Measurements from ENCODE around the gene HPGD. TPM values are rescaled to one million over a fixed set of nuclear protein-coding genes. Genes with fewer than 3 reads are reported as not detected.

Gene HPGD
- 2.2 TPM for polyA plus RNA-seq (2013, experiment 1 of 2)
- 2.2 TPM for polyA plus RNA-seq (2013, experiment 2 of 2)

GRCh38 chr4:174522183-174523024 lies at the start of gene HPGD:
Gene HPGD, minus strand, starts transcription at chr4:174522488. Its CDS starts 37 bp downstream, at chr4:174522451.
- H3K4me2 ChIP-seq (ENCODE audit: low read length, poor library complexity, severe bottlenecking), result peak within 1 kb of the TSS; percentile 100
- H4K91ac ChIP-seq (ENCODE audit: low read length), result peak within 1 kb of the TSS; percentile 50
- under 1% methylated on average over 59 of the region's 60 CpGs for WGBS

GRCh38 chr4:174564529-174564928 lies 42.2 kb upstream of the HPGD start:
- no peak overlapping the region for H3K9ac ChIP-seq (ENCODE audit: low read length)
- no peak overlapping the region for H3K27ac ChIP-seq (ENCODE audit: low read length, poor library complexity, severe bottlenecking)
- H3K36me3 ChIP-seq (ENCODE audit: control insufficient read depth in 1 of 2, insufficient read depth in 2 of 2, low read depth in 1 of 2, low read length in 2 of 2), result no peaks in the 10 kb centered on the region
- no peak overlapping the region for H3K4me2 ChIP-seq (ENCODE audit: low read length, poor library complexity, severe bottlenecking)
- no peak overlapping the region for H3K23ac ChIP-seq (ENCODE audit: low read length in 2 of 2)
- H3K14ac ChIP-seq (ENCODE audit: low read length in 2 of 2), result no peak overlapping the region
- H4K8ac ChIP-seq (ENCODE audit: low read length), result no peak overlapping the region
- H2BK12ac ChIP-seq (ENCODE audit: low read length in 2 of 2), result no peak overlapping the region
- no peak overlapping the region for H4K91ac ChIP-seq (ENCODE audit: low read length)
- H3K79me1 ChIP-seq (replicated peaks; ENCODE audit: low read length, poor library complexity, severe bottlenecking), result no peaks in the 10 kb centered on the region
- H2BK15ac ChIP-seq (ENCODE audit: low read depth, poor library complexity, severe bottlenecking), result no peak overlapping the region
- H3K4me3 ChIP-seq (ENCODE audit: insufficient read depth in 1 of 2, low read depth in 1 of 2, low read length in 2 of 2), result no peak overlapping the region
- no peak overlapping the region for H3K4ac ChIP-seq (ENCODE audit: low read depth in 1 of 2, low read length in 2 of 2)
- no peaks in the 10 kb centered on the region for H3K27me3 ChIP-seq (ENCODE audit: control insufficient read depth in 1 of 2, insufficient read depth in 1 of 2, low read length in 2 of 2)
- H2AFZ ChIP-seq (ENCODE audit: low read depth, low read length), result no peak overlapping the region
- H3K18ac ChIP-seq (ENCODE audit: low read depth in 1 of 2, low read length in 2 of 2), result no peak overlapping the region
- no peaks in the 10 kb centered on the region for H3K9me3 ChIP-seq (ENCODE audit: control insufficient read depth, low read length)
- no CpG with 5 or more reads among the region's 2 CpGs for WGBS
- H2BK120ac ChIP-seq (ENCODE audit: low read depth, low read length), result no peak overlapping the region
- H2AK5ac ChIP-seq (ENCODE audit: low read length, severe bottlenecking), result no peak overlapping the region
- H3K4me1 ChIP-seq (ENCODE audit: control insufficient read depth, insufficient read depth, low read depth, low read length), result no peaks in the 10 kb centered on the region
- no peak overlapping the region for H2BK5ac ChIP-seq (ENCODE audit: low read depth, low read length, poor library complexity, severe bottlenecking)
- DNase-seq, result no peak

More at GRCh38 chr4:174522183-174523024, at the start of gene HPGD:
- Histone ChIP-seq H4K8ac (ENCODE audit: low read length) (peak within 1 kb of the TSS; percentile 55), H3K4me3 (ENCODE audit: insufficient read depth in 1 of 2, low read depth in 1 of 2, low read length in 2 of 2) (peak within 1 kb of the TSS; percentile 82 to 86), H3K23ac (ENCODE audit: low read length in 2 of 2) (peak within 1 kb of the TSS; percentile 67 to 96), H3K14ac (ENCODE audit: low read length in 2 of 2) (peak within 1 kb of the TSS in 1 of 2 experiments; percentile 88), H3K36me3 (ENCODE audit: control insufficient read depth in 1 of 2, insufficient read depth in 2 of 2, low read depth in 1 of 2, low read length in 2 of 2) (no peaks in the 10 kb centered on the region), H3K79me1 (replicated peaks; ENCODE audit: low read length, poor library complexity, severe bottlenecking) (no peaks in the 10 kb centered on the region), H2AFZ (ENCODE audit: low read depth, low read length) (peak within 1 kb of the TSS; percentile 93), H2BK12ac (ENCODE audit: low read length in 2 of 2) (peak within 1 kb of the TSS in 1 of 2 experiments; percentile 78), H3K9me3 (ENCODE audit: control insufficient read depth, low read length) (no peaks in the 10 kb centered on the region), H3K27ac (ENCODE audit: low read length, poor library complexity, severe bottlenecking) (no peak within 1 kb of the TSS), H2BK5ac (ENCODE audit: low read depth, low read length, poor library complexity, severe bottlenecking) (no peak within 1 kb of the TSS), H3K27me3 (ENCODE audit: control insufficient read depth in 1 of 2, insufficient read depth in 1 of 2, low read length in 2 of 2) (peaks cover 0 to 22% of the 10 kb centered on the region in 2 experiments), H2AK5ac (ENCODE audit: low read length, severe bottlenecking) (no peak within 1 kb of the TSS), H2BK120ac (ENCODE audit: low read depth, low read length) (peak within 1 kb of the TSS; percentile 49), H2BK15ac (ENCODE audit: low read depth, poor library complexity, severe bottlenecking) (no peak within 1 kb of the TSS), H3K18ac (ENCODE audit: low read depth in 1 of 2, low read length in 2 of 2) (peak within 1 kb of the TSS; percentile 33 to 87), H3K4me1 (ENCODE audit: control insufficient read depth, insufficient read depth, low read depth, low read length) (peaks cover 11% of the 10 kb centered on the region), H3K4ac (ENCODE audit: low read depth in 1 of 2, low read length in 2 of 2) (peak within 1 kb of the TSS in 1 of 2 experiments; percentile 41), H3K9ac (ENCODE audit: low read length) (peak within 1 kb of the TSS; percentile 61)
- DNase-seq, result peak; percentile 47

- no peak overlapping the region for H2BK120ac ChIP-seq (ENCODE audit: low read depth, low read length)
- no peak overlapping the region for H3K9ac ChIP-seq (ENCODE audit: low read length)
- peak overlapping the region in 1 of 2 experiments; percentile 38 for H3K18ac ChIP-seq (ENCODE audit: low read depth in 1 of 2, low read length in 2 of 2)
- H4K8ac ChIP-seq (ENCODE audit: low read length), result no peak overlapping the region
- H3K4me1 ChIP-seq (ENCODE audit: control insufficient read depth, insufficient read depth, low read depth, low read length), result no peaks in the 10 kb centered on the region
- no peak overlapping the region for H3K27ac ChIP-seq (ENCODE audit: low read length, poor library complexity, severe bottlenecking)
- no peak overlapping the region for H3K23ac ChIP-seq (ENCODE audit: low read length in 2 of 2)
- peak overlapping the region; percentile 15 to 28 for H2BK12ac ChIP-seq (ENCODE audit: low read length in 2 of 2)
- H2AFZ ChIP-seq (ENCODE audit: low read depth, low read length), result no peak overlapping the region
- no peaks in the 10 kb centered on the region for H3K9me3 ChIP-seq (ENCODE audit: control insufficient read depth, low read length)
- no peak overlapping the region for H2AK5ac ChIP-seq (ENCODE audit: low read length, severe bottlenecking)
- H3K36me3 ChIP-seq (ENCODE audit: control insufficient read depth in 1 of 2, insufficient read depth in 2 of 2, low read depth in 1 of 2, low read length in 2 of 2), result no peaks in the 10 kb centered on the region
- no peak for DNase-seq
- H3K14ac ChIP-seq (ENCODE audit: low read length in 2 of 2), result no peak overlapping the region
- no peak overlapping the region for H3K4ac ChIP-seq (ENCODE audit: low read depth in 1 of 2, low read length in 2 of 2)
- H4K91ac ChIP-seq (ENCODE audit: low read length), result no peak overlapping the region
- no peak overlapping the region for H3K4me2 ChIP-seq (ENCODE audit: low read length, poor library complexity, severe bottlenecking)
- H3K4me3 ChIP-seq (ENCODE audit: insufficient read depth in 1 of 2, low read depth in 1 of 2, low read length in 2 of 2), result no peak overlapping the region
- no peak overlapping the region for H2BK15ac ChIP-seq (ENCODE audit: low read depth, poor library complexity, severe bottlenecking)
- 85% methylated on average over 1 of the region's 1 CpG for WGBS
- no peaks in the 10 kb centered on the region for H3K79me1 ChIP-seq (replicated peaks; ENCODE audit: low read length, poor library complexity, severe bottlenecking)
- H3K27me3 ChIP-seq (ENCODE audit: control insufficient read depth in 1 of 2, insufficient read depth in 1 of 2, low read length in 2 of 2), result no peaks in the 10 kb centered on the region
- H2BK5ac ChIP-seq (ENCODE audit: low read depth, low read length, poor library complexity, severe bottlenecking), result no peak overlapping the region
Measured at GRCh38 chr4:174563399-174563798, 41.1 kb upstream of the HPGD start.

- Histone ChIP-seq H4K91ac (ENCODE audit: low read length) (no peak overlapping the region), H3K4me1 (ENCODE audit: control insufficient read depth, insufficient read depth, low read depth, low read length) (no peaks in the 10 kb centered on the region)
Measured at GRCh38 chr4:174561560-174561959, 39.3 kb upstream of the HPGD start.

More at GRCh38 chr4:174561560-174561959, 39.3 kb upstream of the HPGD start:
- peak; percentile 68 for DNase-seq
- Histone ChIP-seq H3K9me3 (ENCODE audit: control insufficient read depth, low read length) (no peaks in the 10 kb centered on the region), H2BK12ac (ENCODE audit: low read length in 2 of 2) (no peak overlapping the region), H3K4ac (ENCODE audit: low read depth in 1 of 2, low read length in 2 of 2) (no peak overlapping the region), H2BK15ac (ENCODE audit: low read depth, poor library complexity, severe bottlenecking) (no peak overlapping the region), H3K79me1 (replicated peaks; ENCODE audit: low read length, poor library complexity, severe bottlenecking) (no peaks in the 10 kb centered on the region), H2BK5ac (ENCODE audit: low read depth, low read length, poor library complexity, severe bottlenecking) (no peak overlapping the region), H2AK5ac (ENCODE audit: low read length, severe bottlenecking) (no peak overlapping the region), H3K27me3 (ENCODE audit: control insufficient read depth in 1 of 2, insufficient read depth in 1 of 2, low read length in 2 of 2) (no peaks in the 10 kb centered on the region), H2AFZ (ENCODE audit: low read depth, low read length) (no peak overlapping the region), H3K27ac (ENCODE audit: low read length, poor library complexity, severe bottlenecking) (no peak overlapping the region), H3K36me3 (ENCODE audit: control insufficient read depth in 1 of 2, insufficient read depth in 2 of 2, low read depth in 1 of 2, low read length in 2 of 2) (no peaks in the 10 kb centered on the region), H3K23ac (ENCODE audit: low read length in 2 of 2) (no peak overlapping the region), H2BK120ac (ENCODE audit: low read depth, low read length) (no peak overlapping the region), H3K9ac (ENCODE audit: low read length) (no peak overlapping the region), H3K14ac (ENCODE audit: low read length in 2 of 2) (no peak overlapping the region), H3K4me3 (ENCODE audit: insufficient read depth in 1 of 2, low read depth in 1 of 2, low read length in 2 of 2) (no peak overlapping the region), H4K8ac (ENCODE audit: low read length) (no peak overlapping the region), H3K4me2 (ENCODE audit: low read length, poor library complexity, severe bottlenecking) (no peak overlapping the region), H3K18ac (ENCODE audit: low read depth in 1 of 2, low read length in 2 of 2) (no peak overlapping the region)
- WGBS, result 22% methylated on average over 2 of the region's 2 CpGs

All from mesenchymal stem cell (in vitro differentiated cells and primary cell).